HepG2 (cell line): ENCODE measurements around the gene SP3. TPM values are rescaled to one million over a fixed set of nuclear protein-coding genes. Genes with fewer than 3 reads are reported as not detected.

Experiments
- ATAC-seq: fragments of 200-7000 bp; cut with Tn5 transposase; 3 replicates; pipeline ENCODE4 v1.9.1; 2020; ENCODE audit warnings: mild to moderate bottlenecking, moderate library complexity
- BruUV-seq: library from RNA; stranded (reverse); fragments of 400-500 nt; replicated peaks from 2 replicates; lab custom pipeline; 2021; lab: Mats Ljungman, UMichigan
- CTCF ChIA-PET: fragments of 300-600 bp; formaldehyde crosslinking; extraction: SDS; loops from one replicate; lab custom pipeline; 2021; ENCODE audit warnings: low total read pairs, inconsistent platforms, low intra/inter-chr PET ratio; lab: Yijun Ruan, JAX
- POLR2A ChIA-PET: fragments of 350-600 bp; sonication (Branson Sonifier 250); formaldehyde crosslinking; loops from one replicate; lab custom pipeline; 2020; ENCODE audit warnings: antibody characterized with exemption, inconsistent platforms; lab: Yijun Ruan, JAX
- DNase-seq: peaks from one replicate; pipeline ENCODE4 v3.0.0-alpha.2; 2015; ENCODE audit warnings: low spot score
- FAIRE-seq: peaks from 3 replicates; lab custom pipeline; 2011; peaks lifted over from hg19 to GRCh38; lab: Jason Lieb, UNC
- H2AFZ ChIP-seq: one replicate; pipeline ENCODE4 v1.6.1; 2011; ENCODE audit warnings: low read length, inconsistent platforms
- H3K27ac ChIP-seq: fragments of 300-600 bp; 3 replicates; pipeline ENCODE4 v1.8.0; 2011; ENCODE audit warnings: mixed run types, mild to moderate bottlenecking, mixed read lengths, low read length, inconsistent platforms; ENCODE audit not compliant: insufficient read depth; ENCODE audit errors: extremely low read length
- H3K27me3 ChIP-seq, 2 experiments: fragments of 200-600 bp in 1 of 2; 2 replicates in 1 of 2; 3 replicates in 1 of 2; pipeline versions ENCODE4 v1.6.0 to v1.8.0; 2011; ENCODE audit warnings: low read length in 2 of 2, mild to moderate bottlenecking in 2 of 2, moderate library complexity in 2 of 2, inconsistent platforms in 1 of 2; ENCODE audit not compliant: insufficient read depth in 2 of 2, control insufficient read depth in 1 of 2
- H3K36me3 ChIP-seq, 2 experiments: fragments of 200-600 bp in 1 of 2; replicated peaks in 1 of 2; 2 replicates in 1 of 2; 3 replicates in 1 of 2; pipeline versions ENCODE4 v1.5.1 to v1.8.0; 2011; ENCODE audit warnings: low read length in 2 of 2, inconsistent platforms in 1 of 2; ENCODE audit not compliant: insufficient read depth in 2 of 2, control insufficient read depth in 1 of 2
- H3K4me1 ChIP-seq: 2 replicates; pipeline ENCODE4 v1.5.1; 2012; ENCODE audit warnings: low read length, inconsistent platforms; ENCODE audit not compliant: insufficient read depth
- H3K4me2 ChIP-seq: 2 replicates; pipeline ENCODE4 v1.6.0; 2011; ENCODE audit warnings: low read depth, low read length, inconsistent platforms
- H3K4me3 ChIP-seq, 3 experiments: fragments of 200-600 bp in 1 of 3; sonication (generic), shearing (Covaris generic) in 1 of 3; replicated peaks in 1 of 3; 2 replicates each; pipeline ENCODE4 v1.5.1; 2011 to 2016; ENCODE audit warnings: low read length in 3 of 3, inconsistent platforms in 2 of 3, low read depth in 2 of 3, mild to moderate bottlenecking in 2 of 3, control low read depth in 1 of 3, mixed read lengths in 1 of 3; ENCODE audit not compliant: insufficient read depth in 1 of 3
- H3K79me2 ChIP-seq: one replicate; pipeline ENCODE4 v1.6.1; 2011; ENCODE audit warnings: low read length, inconsistent platforms; ENCODE audit not compliant: insufficient read depth
- H3K9ac ChIP-seq: 2 replicates; pipeline ENCODE4 v1.6.0; 2011; ENCODE audit warnings: mild to moderate bottlenecking, low read depth, low read length, inconsistent platforms; ENCODE audit not compliant: insufficient read depth
- H3K9me3 ChIP-seq: 2 replicates; pipeline ENCODE4 v1.5.1; 2012; ENCODE audit warnings: mild to moderate bottlenecking, low read length
- H4K20me1 ChIP-seq: 2 replicates; pipeline ENCODE4 v1.6.0; 2011; ENCODE audit warnings: inconsistent platforms, mild to moderate bottlenecking, low read length, moderate library complexity; ENCODE audit not compliant: insufficient read depth
- AKNA ChIP-seq: sonication (generic); formaldehyde crosslinking; IDR thresholded peaks from 2 replicates; pipeline ENCODE4 v1.4.0; 2020; ENCODE audit warnings: missing genetic modification reagents, borderline replicate concordance
- GABPB1 ChIP-seq: IDR thresholded peaks from 2 replicates; pipeline ENCODE4 v1.6.1; 2016; ENCODE audit warnings: mild to moderate bottlenecking, missing genetic modification reagents, moderate library complexity, missing compliant biosample characterization
- MAFF ChIP-seq: IDR thresholded peaks from 2 replicates; pipeline ENCODE4 v1.6.1; 2011; ENCODE audit warnings: low read depth, low read length, improper control_type of control experiment
- ONECUT2 ChIP-seq: sonication (generic); formaldehyde crosslinking; IDR thresholded peaks from 2 replicates; pipeline ENCODE4 v1.4.0; 2020; ENCODE audit warnings: missing genetic modification reagents
- TFDP2 ChIP-seq: sonication (generic); formaldehyde crosslinking; IDR thresholded peaks from 2 replicates; pipeline ENCODE4 v1.4.0; 2020; ENCODE audit warnings: missing genetic modification reagents
- ZBTB1 ChIP-seq: sonication (generic); formaldehyde crosslinking; IDR thresholded peaks from 2 replicates; pipeline ENCODE4 v1.4.0; 2020; ENCODE audit warnings: missing genetic modification reagents, borderline replicate concordance
- ZFP82 ChIP-seq: sonication (generic); formaldehyde crosslinking; IDR thresholded peaks from 2 replicates; pipeline ENCODE4 v1.5.1; 2020; ENCODE audit warnings: mild to moderate bottlenecking, missing genetic modification reagents, borderline replicate concordance
- ZNF276 ChIP-seq: sonication (generic); formaldehyde crosslinking; IDR thresholded peaks from 2 replicates; pipeline ENCODE4 v1.4.0; 2020; ENCODE audit warnings: mild to moderate bottlenecking, low read depth, missing genetic modification reagents
- ZNF3 ChIP-seq: IDR thresholded peaks from 2 replicates; pipeline ENCODE4 v1.7.0; 2017; ENCODE audit warnings: inconsistent platforms
- ZNF792 ChIP-seq: IDR thresholded peaks from 2 replicates; pipeline ENCODE4 v1.6.1; 2016
- WGBS: methylation state at CpG from one replicate; pipeline ENCODE4 v1.1.6; 2017; ENCODE audit warnings: low lambda C conversion rate; 5-methylcytosine and 5-hydroxymethylcytosine counted together
- in situ Hi-C: cut with HindIII; loops from 2 replicates; pipeline ENCODE4 v1.10.0; 2017; ENCODE audit warnings: low pct_unique_long_range_greater_than_20kb; ENCODE audit not compliant: extremely low pct_ligation_motif_present
- intact Hi-C: fragments of 100-400 bp; cut with micrococcal nuclease; formaldehyde crosslinking; loops from one replicate; pipeline ENCODE4 v1.10.0; 2022; ENCODE audit not compliant: unreplicated experiment
- polyA plus RNA-seq, 8 experiments: library from polyadenylated mRNA; depleted of rRNA in 3 of 8; stranded (reverse) in 7 of 8; unstranded in 1 of 8; fragments of >200 nt; fragmentation: Illumina TruSeq in 4 of 8; extraction: Trizol in 4 of 8; gene quantifications; 2 replicates each; pipeline versions ENCODE4 v1.2.1 to v1.2.3, GENCODE V29; 2011 to 2016; ENCODE audit warnings: low read depth in 4 of 8, missing spikeins in 1 of 8, mixed read lengths in 1 of 8; ENCODE audit not compliant: insufficient read depth in 1 of 8
- total RNA-seq, 5 experiments: library from RNA; depleted of rRNA; stranded (reverse); fragments of >200 nt; fragmentation: Illumina TruSeq; extraction: Trizol; gene quantifications; 2 replicates each; pipeline ENCODE4 v1.2.3, GENCODE V29; 2016; ENCODE audit warnings: low read depth in 1 of 5

The SP3 gene
- total and polyA plus RNA-seq, 2 of the 13 experiments (the other 11 are each of a cell fraction or from before 2014, with no cell fraction given), result 57.3 to 132 TPM

GRCh38 chr2:173860082-173860481 is 105.1 kb downstream of the SP3 start (continued):
- TF ChIP-seq ZNF276 (CRISPR knock-in tag) (no peak), MAFF (no peak), ONECUT2 (CRISPR knock-in tag) (no peak), GABPB1 (CRISPR knock-in tag) (no peak), ZFP82 (CRISPR knock-in tag) (no peak)

GRCh38 chr2:173858291-173858731 is 106.9 kb downstream of the SP3 start:
- in situ Hi-C loops (no loop called here), intact Hi-C loops (no loop called here)
- H3K27me3 ChIP-seq, result peaks cover 0 to 43% of the 10 kb centered on the region in 2 experiments; a peak in 2 of 5 replicates
- DNase-seq (no peak), ATAC-seq (peak; percentile 25; the same call in 1 of the 3 replicates), FAIRE-seq (no peak)
- no peaks in the 10 kb centered on the region for H3K79me2 ChIP-seq
- ChIA-PET CTCF (no interaction called here), POLR2A (no interaction called here)
- no peak overlapping the region for H2AFZ ChIP-seq
- no peak overlapping the region for H3K4me2 ChIP-seq
- 10% methylated on average over 9 of the region's 10 CpGs for WGBS
- no peaks in the 10 kb centered on the region for H3K36me3 ChIP-seq
- H3K27ac ChIP-seq, result no peak overlapping the region
- no peaks in the 10 kb centered on the region for H4K20me1 ChIP-seq
- no TSS peak for BruUV-seq
- no peaks in the 10 kb centered on the region for H3K9me3 ChIP-seq
- no peak overlapping the region for H3K4me3 ChIP-seq
- no peaks in the 10 kb centered on the region for H3K4me1 ChIP-seq
- no peak overlapping the region for H3K9ac ChIP-seq
- TF ChIP-seq ZNF3 (CRISPR knock-in tag) (no peak), ZBTB1 (CRISPR knock-in tag) (no peak), AKNA (no peak), ZNF792 (CRISPR knock-in tag) (no peak), TFDP2 (no peak)
